T-helper 1 cell (primary cell): ENCODE data around the gene CCL28.
A peak's percentile ranks its signal among the peaks of the same experiment; 100 is the strongest.

Source experiments
- DNase-seq, 5 donors: peaks; one replicate each; pipeline ENCODE4 v3.0.0-alpha.2; 2012 to 2020

CCL28 gene

DNA sequence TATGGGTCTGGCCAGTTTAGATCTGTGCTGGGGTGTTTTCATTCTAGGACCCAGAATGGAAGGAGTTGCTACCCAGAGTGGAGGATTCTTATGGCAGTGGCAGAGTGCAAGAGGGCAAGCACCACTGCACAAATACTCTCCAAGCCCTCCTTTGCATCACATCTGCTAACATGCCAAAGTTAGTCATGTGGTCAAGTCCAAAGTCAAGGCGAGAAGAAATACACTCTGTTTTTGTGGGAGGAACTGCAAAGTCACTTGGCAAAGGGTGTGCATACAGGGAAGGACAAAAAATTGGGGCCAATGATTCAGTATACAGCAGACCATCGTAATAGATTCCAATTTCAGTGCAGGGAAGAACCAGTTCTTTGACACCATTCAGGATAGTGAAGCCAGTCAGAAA is 55.1 kb downstream of the CCL28 start:
- no peak for DNase-seq

DNA sequence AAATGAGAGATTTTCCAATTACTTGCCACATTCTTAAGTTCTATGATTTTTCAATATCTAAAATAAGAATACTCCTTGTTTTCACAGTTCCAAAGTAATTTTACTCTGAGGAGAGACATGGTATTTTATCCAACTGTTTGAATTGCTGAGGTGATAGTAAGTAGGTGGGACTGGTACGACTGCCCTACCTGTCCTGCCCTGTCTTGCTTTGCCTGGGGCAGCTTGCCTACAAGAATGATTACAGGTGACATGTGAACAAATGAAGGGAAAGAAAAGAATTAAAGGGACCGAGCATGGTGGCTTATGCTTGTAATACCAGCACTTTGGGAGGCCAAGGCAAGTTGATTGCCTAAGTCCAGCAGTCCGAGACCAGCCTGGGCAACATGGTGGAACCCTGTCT is 57.4 kb downstream of the CCL28 start:
- DNase-seq = no peak

DNA sequence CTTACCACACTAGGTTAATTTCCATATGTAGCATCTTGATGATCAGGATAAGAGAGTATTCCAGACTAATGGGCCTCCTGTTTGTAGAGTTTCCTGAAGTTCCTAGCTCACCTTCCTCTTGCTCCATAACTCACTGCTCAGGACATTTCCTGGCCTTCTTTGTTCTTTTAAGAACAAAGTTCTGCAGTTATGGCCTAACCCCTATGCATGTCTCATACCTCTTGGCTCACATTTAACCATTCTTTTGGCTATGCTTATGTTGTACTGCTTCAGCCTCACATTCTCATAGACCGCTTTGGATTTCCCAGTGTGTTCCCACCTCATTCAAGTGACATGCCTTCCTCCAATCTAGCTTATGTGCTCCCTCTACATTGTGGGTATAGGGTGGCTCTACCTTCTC is 58.5 kb downstream of the CCL28 start:
- DNase-seq = no peak

DNA sequence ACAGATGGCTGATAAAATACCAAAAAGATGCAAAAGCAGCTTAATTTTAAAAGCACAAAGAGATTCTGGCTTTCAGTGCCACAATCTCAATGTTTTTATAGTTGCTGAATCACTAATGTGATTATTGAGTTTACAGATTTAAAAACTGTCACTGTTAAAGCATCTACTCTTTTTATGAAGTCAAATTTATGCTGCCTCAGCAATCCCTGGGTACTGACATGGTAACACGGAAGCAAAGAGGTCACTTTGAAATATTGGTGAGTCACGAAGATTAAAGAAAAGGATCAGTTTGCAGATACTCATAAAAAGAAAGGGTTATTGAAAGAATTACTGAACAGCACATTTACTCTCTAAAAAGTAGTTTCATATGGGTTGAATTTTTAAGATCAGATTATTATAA is 59.3 kb downstream of the CCL28 start:
- DNase-seq = no peak

DNA sequence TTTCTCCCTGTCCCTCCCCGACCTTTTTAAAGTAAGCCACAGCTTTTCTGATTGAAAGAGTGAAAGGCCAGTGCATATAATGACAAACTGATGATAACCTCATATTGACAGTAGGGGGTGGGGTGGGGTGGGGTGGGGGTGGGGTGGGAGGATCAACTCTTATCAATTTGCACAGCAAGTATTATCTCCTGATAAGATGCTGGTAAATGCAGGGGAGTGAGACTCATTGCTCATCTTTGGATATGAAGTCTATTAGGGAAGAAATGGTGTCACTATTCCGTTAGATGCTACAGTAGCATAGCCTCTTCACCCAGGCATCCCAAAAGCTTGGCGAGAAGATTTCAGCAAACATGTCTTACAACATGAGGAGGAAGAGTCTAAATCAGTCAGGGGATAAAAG is 60.1 kb downstream of the CCL28 start:
- DNase-seq = no peak

DNA sequence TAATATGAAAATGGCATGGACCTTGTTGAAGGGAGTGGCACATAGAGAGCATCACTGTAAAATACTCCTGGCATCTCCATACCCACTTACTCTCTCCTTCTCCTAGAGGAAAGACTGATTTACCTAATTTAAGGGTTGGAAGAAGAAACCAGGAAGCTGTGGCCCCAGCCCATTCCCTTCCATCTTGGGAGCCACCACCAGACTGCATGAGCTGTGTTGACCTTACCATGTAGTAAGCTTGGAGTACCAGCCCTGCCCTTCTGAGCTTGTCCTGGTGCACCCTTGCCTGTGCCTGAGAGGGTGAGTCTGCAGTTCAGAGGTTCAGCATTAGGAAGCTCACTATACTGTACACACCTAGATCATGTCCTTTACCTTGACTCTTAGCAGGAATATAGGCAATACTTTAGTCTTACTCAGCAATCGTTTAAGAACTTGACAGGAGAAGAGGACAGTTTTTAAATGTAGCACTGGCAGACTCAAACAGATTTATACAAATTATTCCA is 63.3 kb downstream of the CCL28 start:
- no peak for DNase-seq

DNA sequence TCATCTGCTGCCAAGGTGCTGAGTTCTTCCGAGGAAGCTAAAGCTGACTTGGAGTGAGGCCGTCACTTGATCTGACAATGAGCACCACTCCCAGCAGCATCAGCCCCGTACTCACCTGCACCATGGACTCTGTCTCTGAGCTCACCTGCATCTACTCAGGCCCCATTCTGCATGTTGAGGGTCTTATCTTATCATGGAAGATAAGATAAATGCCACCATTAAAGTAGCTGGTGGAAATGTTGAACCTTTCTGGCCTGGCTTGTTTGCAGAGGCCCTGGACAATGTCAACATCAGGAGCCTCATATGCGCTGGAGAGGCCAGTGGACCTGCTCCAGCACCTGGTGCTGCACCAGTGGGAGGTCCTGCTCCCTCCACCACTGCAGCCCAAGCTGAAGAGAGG is 64.0 kb downstream of the CCL28 start:
- DNase-seq = no peak

DNA sequence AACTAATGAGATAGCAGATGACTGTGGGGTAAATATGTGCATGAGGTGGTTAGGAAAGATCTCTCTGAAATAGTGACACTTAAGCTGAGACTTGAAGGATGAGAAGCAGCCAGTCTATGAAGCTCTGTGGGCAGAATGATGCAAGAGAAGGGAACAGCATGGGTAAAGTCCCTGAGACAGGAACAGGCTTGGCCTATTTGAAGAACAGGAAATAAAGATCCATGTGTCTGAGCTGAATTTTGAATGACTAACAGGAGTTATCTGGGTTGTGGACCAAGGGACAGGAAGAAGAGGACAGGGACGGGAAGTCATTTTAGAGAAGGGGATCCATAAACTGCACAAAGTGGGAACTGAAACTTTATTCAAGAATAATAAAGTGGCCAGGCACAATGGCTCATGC is 73.3 kb downstream of the CCL28 start:
- peak in 1 of 5 donors; percentile 17 for DNase-seq

DNA sequence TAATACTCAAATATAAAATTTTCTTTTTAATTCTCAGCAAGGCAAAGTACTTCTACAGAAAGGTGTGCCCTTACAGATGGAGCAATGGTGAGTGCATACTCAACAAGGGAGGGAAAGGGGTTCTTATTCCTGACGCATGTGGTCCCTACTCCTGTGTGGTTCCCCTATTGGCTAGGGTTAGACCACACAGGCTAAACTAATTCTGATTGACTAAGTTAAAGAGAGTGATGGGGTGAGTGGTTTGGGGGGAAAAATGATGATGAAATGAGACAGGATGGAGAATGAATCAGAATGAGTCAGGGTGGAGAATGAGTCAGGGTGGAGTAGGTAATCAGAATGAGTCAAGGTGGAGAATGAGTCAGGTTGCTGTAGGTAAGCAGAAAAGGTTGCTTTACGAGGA is 76.0 kb downstream of the CCL28 start:
- DNase-seq = peak in 1 of 5 donors; percentile 54

DNA sequence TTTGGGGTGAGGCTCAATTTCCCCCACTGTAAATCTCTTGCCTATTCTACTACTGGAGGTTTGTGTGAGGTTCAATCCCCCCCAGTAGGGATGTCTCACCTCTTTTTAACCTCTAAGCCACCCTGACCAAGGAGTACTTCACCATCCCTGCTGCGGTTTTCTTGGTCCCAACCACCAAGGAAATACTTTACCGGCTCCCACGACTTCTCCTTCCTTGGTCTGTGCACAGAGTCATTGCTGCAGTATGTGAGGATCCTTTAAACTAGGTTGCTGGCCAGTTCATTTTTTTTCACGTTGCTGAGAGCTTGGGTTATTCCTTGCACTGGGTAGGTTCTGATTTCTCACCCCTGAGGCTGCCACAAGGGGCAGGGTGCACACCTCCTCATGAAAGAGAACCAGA is 76.5 kb downstream of the CCL28 start:
- DNase-seq = no peak

DNA sequence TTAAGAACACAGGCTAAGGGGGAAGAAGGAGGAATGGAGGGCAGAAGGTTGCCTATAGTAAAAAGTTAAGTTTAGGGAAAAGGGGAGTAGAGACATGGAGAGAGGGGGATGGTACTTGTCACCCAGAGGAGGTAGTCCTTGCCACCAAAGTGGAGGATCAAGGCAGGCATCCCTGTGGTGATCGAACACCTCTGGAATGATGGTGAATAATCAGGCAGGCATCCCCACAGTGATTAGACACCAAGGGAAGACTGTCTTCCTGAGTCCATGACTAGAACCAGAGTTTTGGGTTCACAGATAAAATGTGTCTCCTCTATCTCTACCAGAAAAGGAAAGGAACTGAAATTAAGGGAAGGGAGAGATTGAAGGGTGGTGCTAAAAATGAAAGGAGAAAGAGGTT is 79.8 kb downstream of the CCL28 start:
- DNase-seq = no peak
